GM11168 (cell line): Measurements from ENCODE around the gene UPK1A.
"Not testable (repeated sequence)": the region's sequence is repeated elsewhere in the genome, so short reads cannot be mapped to it uniquely, and the experiment has no call there.

Source experiments
- in situ Hi-C: fragments of 300-500 bp; cut with MboI; formaldehyde crosslinking; loops from one replicate; pipeline ENCODE4 v1.12.0; 2022; ENCODE audit warnings: low sequenced_read_pairs; ENCODE audit not compliant: unreplicated experiment

UPK1A gene

DNA sequence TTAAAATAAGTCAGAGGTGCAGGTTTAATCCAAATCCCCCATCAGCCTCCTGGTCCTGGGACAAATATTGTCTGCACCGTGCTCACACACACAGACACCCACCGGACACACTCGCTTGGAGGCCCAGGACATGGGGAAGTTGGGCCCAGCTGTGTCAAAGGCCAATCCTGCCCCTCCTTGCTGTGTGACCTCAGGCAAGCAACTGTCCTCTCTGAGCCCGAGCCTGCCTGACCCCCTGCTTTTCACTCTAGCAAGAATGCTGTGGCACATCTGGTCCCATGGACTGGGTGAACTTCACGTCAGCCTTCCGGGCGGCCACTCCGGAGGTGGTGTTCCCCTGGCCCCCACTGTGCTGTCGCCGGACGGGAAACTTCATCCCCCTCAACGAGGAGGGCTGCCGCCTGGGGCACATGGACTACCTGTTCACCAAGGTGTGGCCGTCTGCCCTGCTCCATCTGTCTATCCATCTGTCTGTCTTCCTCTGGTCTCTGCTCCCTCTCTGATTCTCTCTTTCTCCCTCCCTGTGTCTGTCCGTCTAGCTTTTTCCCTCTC is 9.3 kb downstream of the UPK1A start:
- in situ Hi-C loops, result no loop called here

DNA sequence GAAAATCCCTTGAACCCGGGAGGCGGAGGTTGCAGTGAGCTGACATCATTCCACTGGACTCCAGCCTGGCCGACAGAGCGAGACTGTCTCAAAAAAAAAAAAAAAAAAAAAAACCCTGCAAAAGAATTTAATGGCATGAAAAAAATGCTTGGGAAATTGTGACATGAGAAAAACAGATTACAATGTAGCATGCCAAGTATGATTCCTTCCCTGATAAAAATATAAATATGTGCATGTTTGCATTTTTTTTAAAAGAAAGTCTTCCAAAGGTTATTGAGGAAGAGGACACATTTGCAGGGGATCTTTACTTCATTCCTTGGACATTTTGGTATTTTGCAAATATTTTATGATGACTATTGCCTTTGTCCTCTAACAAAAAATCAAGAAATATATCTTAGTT is 23.5 kb downstream of the UPK1A start:
- in situ Hi-C loops, result no loop called here

DNA sequence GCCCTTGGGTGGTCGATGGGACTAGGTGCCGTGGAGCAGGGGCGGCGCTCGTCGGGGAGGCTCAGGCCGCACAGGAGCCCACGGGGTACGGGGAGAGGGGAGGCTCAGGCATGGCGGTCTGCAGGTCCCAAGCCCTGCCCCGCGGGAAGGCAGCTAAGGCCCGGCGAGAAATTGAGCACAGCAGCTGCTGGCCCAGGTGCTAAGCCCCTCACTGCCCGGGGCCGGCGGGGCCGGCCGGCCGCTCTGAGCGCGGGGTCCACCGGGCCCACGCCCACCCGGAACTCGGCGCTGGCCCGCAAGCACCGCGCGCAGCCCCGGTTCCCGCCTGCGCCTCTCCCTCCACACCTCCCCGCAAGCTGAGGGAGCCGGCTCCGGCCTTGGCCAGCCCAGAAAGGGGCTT is 24.8 kb downstream of the UPK1A start:
- in situ Hi-C loops, result not testable (repeated sequence)

DNA sequence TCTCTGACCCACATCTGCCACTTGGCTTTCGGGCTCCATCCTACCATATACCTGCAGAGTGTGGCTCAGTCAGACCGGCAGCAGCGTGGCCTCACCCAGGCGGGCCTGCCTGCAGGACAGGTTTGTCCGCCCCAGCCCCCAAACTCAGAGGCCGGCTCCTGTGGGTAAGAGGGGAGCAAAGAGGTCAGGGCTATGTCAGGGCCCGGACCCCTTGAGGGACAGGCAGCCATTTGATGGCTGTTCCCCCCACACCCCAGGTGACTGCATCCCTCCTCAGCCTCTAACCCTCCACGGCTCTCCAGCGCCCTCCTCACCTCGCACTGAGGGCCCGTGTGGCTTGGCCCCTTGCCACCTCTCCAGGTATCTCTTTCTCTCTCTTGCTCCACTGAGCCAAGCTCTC is 25.7 kb downstream of the UPK1A start:
- in situ Hi-C loops, result no loop called here

DNA sequence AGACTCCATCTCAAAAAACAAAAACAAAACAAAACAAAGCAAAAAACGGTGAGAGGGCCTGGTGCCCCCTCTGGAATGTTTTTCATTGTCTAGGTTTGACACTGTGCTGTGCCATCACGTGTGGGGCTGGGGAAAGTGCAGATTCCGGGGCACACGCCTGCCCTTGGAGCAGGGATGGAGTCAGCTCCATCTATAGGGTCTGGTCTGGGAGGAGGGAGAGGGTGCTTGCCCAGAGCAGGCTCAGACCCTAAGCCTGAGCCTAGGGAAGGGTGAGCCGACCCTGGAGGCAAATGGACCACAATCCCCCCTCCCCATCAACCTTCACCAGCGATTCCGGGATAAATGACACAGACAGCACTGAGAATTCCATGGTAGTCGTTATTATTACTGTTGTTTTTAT is 27.1 kb downstream of the UPK1A start:
- in situ Hi-C loops, result no loop called here

DNA sequence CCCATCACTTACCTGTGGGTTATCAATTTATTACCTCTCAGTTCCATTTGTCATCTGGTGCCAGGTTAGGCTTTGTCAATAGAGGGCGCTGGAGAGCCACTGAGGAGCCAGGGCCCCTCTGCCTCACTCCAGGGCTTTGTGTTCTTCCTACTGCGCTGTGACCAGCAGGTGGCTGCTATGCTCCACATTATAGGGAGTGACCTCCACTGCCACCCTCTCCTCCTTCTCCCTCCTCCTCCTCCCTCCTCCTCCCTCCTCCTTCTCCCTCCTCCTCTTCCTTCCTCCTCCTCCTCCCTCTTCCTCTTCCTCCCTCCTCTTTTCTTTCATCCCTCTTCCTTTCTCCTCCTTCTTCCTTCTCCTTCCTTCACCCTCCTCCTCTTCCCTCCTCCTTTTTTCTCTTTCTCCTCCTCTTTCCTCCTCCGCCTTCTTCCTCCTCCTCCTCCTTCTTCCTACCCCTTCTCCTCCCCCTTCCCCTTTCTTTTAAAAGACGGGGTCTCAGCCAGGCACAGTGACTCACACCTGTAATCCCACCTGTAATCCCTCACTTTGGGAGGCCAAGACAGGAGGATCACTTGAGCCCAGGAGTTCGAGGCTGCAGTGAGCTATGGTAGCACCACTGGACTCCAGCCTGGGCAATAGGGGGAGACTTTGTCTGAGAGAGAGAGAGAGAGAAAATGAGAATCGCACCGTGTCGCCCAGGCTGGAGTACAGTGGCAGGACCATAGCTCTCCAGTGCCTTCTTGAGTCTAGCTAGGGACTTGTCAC is 27.7 kb downstream of the UPK1A start:
- in situ Hi-C loops, result no loop called here

DNA sequence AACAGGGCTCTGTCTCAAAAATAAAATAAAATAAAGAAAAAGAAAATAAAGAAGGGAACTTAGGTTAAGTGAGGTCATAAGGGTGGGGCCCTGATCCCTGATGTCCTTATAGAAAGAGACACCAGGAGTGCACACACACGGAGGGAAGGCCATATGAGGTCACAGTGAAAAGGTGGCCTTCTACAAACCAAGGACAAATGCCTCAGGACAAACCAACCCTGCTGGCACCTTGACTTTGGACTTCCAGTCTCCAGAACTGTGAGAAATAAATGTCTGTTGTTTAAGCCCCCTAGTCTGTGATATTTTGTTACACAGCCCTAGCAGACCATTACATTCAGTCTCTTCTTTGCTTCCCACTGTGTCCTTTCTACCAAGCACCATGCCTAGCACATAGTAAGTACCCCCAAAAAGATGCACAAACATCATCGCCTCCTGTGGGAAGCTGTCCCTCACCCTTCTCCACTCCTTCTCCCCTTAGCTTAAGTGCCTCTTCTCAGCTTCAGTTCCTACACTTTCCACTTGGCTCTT is 29.6 kb downstream of the UPK1A start:
- in situ Hi-C loops, result no loop called here

DNA sequence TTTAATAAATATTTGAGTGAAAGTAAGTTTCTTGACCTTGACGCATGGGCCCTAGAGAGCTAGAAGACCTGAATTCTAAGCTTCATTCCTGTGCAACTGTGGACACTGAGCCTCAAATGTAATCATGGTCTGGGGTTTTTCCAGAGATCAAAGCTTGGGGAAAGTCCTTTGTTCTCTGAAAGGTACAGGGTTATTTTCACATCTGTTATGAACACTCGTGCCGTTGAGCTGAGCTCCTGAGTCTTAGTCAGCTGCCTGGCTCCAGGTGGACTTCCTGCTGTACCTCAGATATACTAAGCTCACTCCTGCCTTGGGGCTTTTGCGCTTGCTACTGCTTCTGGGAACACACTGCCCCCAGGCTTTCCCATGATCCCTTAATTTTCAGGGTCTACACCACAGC is 30.5 kb downstream of the UPK1A start:
- in situ Hi-C loops, result no loop called here

DNA sequence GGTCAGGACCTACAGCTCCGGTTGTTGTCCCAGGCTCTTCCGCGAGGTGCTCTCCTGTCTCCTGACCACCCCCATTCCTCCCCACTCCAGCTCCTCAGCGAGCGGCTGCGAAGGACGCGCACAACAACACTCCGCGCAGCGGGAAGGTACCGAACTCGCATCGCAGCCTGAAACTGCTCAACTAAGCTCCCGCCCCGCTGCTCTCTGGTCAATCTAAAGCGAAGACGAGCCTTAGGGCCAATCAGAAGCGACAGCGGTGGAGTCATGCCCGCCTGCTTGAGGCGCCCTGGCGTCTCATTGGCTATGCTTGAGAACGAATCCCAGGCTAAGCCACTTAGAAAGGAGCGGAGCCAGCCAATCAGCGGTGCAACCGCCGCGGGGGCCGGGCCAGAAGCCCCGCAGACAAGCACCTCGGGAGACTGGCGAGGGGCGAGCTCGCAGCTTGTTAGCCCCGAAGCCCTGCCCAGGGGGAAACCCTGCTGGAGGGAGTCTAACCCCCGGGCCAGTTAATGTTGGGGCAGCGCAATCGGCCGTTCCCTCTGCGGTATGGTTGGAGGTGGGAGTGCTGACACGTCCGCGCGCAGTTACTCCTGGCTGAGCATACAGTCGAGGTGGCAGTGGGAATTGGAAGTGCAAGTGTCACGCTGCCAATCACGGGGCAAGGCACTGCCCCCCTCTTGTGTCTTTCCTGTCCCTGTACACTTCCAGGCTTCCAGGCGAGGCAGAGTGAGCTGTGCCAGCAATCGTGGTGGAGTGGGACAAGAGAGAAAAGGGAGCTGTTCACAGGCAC is 36.1 kb downstream of the UPK1A start:
- in situ Hi-C loops, result no loop called here

DNA sequence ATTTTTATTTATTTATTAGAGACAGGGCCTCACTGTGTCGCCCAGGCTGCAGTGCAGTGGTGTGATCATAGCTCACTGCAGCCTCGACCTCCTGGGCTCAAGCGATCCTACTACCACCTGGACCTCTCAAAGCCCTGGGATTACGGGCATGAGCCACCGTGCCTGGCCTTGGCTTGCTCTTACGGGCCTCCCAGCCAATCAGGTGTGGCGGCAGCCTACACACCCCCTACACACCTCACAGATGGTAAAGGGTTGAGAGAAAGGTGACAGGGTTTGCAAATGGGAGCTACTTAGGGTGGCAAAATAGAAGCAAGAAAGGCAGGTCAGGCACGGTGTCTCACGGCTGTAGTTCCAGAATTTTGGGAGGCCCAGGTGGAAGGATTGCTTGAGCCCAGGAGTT is 37.0 kb downstream of the UPK1A start:
- in situ Hi-C loops, result no loop called here

DNA sequence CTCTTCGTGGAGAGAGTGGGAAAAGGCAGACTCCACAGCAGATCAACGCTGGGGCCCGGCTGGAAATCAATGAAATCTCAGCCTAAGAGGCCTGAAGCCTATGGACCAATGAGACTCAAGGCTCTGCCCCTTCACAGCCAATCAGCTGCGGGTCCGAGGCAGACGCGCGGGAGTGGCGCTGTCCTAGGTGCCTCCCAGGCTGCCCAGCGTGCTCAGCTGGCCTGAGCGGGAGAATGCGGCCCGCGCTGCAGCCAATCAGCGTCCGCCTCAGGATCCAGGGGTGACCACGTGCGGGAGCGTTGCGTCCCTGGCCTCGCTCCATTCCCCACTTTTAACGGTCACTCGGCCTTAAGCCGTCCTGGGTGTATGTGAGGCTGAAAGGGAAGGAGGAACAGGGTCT is 37.9 kb downstream of the UPK1A start, which contains the start of gene ZBTB32:
Gene ZBTB32 (plus strand): TSS at position 341 of the 400 bp plus-strand sequence. CDS start 10,069 bp downstream, outside the sequence.
- in situ Hi-C loops, result no loop called here

DNA sequence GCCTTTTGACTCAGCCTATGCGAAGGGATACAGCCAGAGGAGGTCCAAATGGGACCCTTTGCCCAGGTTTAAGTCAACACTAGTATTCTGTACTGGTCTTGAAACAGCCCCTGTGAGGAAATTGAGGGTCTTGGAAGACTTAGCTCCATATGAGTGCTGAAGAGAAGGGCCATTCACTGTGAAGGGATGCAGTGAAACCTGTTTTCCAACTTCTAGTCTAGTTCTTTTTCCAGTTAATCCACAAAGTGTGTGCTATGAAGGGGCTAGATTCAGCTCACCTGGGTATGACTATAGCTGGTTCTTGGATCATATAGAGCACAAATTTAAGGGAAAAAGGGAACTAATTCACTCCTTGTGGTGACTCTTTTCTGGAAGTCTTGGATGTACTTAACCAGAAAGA is 42.1 kb downstream of the UPK1A start:
- in situ Hi-C loops, result no loop called here

DNA sequence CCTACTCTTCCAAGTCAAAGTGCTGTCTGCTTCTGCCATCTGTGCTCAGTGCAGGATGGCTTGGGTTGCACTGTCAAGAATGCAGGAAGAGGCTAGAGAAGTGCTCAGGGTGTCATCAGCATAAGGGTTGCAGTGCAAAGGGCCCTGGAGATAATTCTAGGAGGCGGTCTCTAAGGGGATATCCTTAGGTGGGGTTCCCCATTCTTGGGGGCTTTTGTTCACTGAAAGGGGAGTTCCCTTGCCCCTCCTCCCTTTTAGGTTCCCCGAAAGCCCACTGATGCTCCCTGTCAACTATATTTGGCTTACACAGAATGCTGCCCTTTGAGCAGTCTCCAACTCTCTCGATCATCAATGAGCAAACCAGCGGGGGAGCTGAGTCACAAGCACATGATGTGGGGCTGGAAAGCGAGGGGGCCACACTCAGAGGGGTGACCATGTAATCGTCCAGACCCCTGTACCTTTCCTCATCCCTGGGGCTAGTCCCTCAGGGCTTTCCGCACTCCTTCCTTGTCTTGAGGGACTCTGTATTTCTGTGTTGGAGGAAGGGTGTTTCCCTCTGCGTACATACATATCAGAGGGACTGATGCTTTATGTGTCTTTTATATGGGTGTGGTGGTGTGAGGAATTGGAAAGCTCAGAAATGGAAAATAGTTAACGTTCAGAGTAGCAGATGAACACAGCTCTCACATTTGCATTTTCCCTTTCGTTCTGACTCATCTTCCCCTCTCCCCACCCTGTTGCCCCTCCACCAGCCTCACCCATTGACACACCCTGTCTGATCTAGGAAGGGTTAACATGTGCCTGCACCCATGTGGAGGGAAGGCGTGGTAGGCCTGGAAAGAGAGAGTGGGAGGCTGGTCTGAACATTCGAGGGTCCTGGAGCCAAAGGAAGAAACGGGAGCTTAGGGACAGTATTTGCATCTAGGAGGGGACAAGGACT is 44.7 kb downstream of the UPK1A start:
- in situ Hi-C loops, result no loop called here

DNA sequence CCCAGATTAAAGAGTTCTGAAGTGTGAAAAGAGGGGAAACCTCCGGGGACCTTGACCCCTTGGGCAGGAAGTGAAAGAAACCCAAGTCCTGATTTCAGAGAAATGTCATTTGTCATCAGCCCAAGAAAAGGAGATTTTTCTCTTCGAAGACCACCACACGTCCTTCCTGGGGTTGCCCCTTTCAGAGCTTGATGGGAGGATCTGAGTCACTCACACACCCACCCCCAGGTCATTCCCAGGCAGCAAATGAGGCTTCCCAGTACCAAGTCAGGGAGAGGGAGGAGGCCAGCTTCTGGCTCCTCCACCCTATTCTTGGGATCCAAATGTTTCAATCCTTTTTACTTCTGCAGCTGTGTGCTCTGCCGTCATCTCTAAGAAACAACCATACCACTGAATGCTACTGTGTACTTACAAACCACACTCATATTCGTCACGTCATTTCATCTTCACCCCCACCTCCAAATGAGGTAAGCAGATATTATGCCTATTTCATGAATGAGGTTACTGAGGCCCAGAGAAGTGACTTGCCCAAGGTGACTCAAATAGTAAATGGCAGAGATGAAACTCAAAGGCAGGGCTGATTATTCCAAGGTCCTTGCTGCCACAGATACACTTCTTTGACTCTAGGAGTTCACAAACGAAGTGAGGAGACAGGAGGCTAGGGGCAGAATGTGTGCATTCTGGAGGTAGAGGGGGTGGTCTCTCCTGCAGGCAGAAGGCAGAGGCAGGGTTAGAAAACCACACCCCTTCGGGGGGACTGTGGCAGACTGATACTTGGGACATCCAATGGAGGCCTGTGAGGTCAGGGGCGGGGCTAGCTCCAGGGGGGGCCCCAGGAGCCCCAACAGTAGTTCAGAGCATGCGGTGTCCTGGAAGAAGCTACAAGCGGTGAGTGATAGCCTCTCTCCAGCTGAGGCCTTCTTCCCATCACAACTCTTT is 46.5 kb downstream of the UPK1A start:
- in situ Hi-C loops, result no loop called here

DNA sequence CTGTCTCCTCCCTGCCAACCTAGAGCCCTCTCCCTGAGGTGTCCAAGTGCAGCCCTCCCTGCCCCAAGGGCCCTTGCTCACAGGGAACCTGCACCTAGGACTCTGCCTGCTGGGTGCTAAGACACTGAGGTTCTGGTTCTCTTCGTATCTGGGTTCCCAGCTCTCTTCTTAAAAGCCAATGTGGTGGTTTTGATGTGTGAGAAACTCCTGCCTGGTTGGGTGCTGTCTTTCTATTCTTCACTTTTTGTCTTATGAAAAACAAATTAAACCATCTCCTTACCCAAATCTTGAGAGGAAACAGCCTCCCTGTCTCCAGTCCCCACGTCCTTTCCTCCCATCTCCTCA is 47.2 kb downstream of the UPK1A start:
- in situ Hi-C loops, result no loop called here

DNA sequence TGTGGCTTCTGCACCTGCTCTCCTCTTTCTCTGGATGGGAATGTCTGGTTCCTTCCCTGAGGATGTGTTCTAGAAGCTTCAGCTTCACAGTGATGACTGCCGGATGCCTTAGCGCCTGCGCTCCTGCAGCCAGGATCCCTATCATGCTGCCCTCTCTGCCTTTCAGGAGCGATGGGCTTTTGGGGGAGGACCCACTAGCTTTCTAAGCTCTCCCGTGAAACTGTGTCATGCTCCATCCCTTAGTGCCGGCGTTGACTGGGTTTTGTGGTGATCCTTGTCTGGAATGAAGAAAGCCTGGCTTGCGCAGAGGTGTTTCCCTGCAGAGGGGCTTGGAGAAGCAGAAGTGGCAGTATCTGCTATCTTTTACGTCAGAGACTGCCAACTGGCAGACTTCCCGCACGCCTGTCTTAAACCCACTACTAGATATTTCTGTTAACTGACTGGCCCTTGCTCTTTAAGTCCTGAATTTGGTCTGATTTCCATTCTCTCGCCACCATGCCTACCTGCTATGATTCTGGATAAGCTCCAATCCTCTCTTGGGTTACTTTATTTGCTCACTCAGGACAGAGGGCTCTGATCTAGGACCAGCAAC is 47.7 kb downstream of the UPK1A start:
- in situ Hi-C loops, result no loop called here

DNA sequence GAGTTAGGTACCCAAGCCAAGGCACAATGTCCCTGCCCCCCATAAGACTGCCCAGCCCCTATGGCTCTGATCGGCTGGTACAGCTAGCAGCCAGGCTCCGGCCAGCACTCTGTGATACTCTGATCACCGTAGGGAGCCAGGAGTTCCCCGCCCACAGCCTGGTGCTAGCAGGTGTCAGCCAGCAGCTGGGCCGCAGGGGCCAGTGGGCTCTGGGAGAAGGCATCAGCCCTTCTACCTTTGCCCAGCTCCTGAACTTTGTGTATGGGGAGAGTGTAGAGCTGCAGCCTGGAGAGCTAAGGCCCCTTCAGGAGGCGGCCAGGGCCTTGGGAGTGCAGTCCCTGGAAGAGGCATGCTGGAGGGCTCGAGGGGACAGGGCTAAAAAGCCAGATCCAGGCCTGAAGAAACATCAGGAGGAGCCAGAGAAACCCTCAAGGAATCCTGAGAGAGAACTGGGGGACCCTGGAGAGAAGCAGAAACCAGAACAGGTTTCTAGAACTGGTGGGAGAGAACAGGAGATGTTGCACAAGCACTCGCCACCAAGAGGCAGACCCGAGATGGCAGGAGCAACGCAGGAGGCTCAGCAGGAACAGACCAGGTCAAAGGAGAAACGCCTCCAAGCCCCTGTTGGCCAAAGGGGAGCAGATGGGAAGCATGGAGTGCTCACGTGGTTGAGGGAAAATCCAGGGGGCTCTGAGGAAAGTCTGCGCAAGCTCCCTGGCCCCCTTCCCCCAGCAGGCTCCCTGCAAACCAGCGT is 48.5 kb downstream of the UPK1A start:
- in situ Hi-C loops, result no loop called here

DNA sequence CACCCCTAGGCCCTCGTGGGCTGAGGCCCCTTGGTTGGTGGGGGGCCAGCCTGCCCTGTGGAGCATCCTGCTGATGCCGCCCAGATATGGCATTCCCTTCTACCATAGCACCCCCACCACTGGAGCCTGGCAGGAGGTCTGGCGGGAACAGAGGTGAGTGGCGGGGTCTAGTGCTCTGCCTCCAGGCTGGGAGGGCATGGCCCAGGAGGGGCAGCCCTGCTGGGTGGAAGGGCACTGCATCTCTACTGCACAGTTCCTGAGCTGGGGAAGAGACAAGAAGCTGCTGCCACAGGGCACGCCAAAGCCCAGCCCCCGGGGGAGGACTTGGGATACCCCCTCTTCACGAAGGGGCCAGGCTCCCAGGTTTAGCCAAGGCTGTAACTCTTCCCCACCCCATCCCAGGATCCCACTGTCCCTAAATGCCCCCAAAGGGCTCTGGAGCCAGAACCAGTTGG is 49.1 kb downstream of the UPK1A start:
- in situ Hi-C loops, result no loop called here
